Left kidney (tissue), 2 donors: ENCODE measurements around the gene STAT5A. TPM values are rescaled to one million over a fixed set of nuclear protein-coding genes. Genes with fewer than 3 reads are reported as not detected.
"Not testable (repeated sequence)": the region's sequence is repeated elsewhere in the genome, so short reads cannot be mapped to it uniquely, and the experiment has no call there.

Experiments
- DNase-seq: peaks from one replicate; pipeline ENCODE4 v3.0.0-alpha.2; 2013
- polyA plus RNA-seq: library from polyadenylated mRNA; unstranded; fragments of 120-200 nt; gene quantifications from one replicate; pipeline ENCODE4 v1.2.1, GENCODE V29; 2013; ENCODE audit not compliant: insufficient read length

Gene STAT5A
- polyA plus RNA-seq, 1 donor = 5.0 TPM

DNA sequence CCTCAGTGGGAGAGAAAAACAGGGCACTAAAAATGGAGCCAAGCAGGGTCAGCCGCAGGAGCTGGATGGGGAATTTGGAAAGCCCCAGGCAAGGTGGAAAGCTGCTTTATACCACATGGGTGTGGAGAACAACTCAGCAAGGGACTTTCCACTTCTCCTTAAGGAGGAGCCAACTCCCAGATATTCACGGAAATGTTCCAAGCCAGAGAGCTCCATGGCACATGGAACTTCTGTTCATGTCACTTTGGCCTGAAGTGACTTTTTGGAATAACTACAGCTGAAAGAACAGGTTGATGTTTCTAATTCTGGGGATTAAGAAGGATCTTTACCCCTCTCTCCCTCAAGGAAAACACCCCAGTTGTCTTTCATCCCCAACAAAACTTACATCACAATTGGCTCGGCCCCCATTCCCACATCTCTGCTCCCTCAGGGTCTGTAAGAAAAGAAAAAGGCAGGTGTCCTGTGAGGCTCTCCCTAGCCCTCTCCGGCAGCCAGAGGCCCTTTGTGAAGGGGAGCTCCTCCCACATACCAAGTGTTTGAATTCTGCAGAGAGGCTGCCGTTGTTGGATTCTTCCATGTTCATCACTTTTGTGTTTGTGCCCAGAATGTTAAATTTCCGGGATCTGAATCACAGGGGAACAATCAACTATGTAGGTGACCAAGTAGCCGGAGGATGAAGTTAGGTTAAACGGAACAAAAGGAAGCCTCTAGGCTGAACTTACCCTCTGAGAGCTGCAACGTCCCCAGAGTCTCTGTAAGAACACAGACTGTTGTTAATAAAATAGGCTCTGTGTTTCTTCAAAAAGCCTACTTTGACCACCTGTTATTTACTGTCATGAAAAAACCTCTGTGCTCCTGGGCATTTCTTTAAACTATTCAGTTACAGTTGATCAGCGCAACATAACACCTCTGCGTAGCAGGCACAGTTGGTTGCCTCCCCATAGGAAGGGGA, 41.0 kb downstream of the STAT5A start:
- no peak for DNase-seq

- no peak for DNase-seq
Observed at GRCh38 chr17:42333053-42333452, 44.8 kb downstream of the STAT5A start.

DNA sequence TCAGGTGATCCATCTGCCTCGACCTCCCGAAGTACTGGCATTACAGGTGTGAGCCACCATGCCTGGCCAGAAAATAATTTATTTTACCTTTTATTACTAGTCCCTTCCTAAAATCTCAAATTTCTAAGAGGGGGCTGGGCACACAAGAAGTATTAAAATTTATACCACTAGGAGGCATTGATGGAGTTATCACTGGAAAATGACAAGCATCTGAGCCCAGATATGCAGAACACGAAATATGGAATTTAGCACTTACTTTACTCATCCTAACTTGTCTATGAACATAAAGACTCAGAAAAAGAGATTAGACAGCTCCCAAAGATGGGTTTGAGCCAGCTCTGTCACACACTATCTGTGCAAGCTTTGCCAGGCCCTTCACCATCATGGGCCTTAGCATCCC, 46.4 kb downstream of the STAT5A start:
- DNase-seq = no peak

GRCh38 chr17:42337442-42337841, 49.1 kb downstream of the STAT5A start:
- DNase-seq = no peak

DNA sequence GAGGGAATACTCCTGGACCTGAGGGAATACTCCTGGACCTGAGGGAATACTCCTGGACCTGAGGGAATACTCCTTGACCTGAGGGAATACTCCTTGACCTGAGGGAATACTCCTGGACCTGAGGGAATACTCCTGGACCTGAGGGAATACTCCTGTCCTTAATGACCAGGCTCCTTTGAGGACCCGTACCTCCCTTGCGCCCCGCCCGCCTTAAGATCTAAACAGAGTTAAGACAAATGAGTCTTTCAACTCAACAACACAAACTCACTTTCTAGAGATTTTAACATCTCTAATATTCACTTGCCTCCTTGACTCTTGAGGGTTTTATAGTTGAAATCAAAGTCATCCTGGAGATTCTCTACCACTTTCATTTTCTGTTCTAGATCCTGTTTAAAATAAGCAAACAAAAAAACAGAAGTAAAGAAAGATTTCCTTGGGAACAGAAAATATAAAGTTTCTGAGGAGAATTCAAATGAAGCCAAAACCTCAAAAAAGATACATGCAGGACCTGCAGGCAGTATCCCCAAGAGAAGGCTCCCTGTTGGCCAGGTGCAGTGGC, 50.2 kb downstream of the STAT5A start:
- no peak for DNase-seq

GRCh38 chr17:42339221-42339620, 50.9 kb downstream of the STAT5A start:
- no peak for DNase-seq

GRCh38 chr17:42340691-42341127, 52.4 kb downstream of the STAT5A start:
- no peak for DNase-seq

DNA sequence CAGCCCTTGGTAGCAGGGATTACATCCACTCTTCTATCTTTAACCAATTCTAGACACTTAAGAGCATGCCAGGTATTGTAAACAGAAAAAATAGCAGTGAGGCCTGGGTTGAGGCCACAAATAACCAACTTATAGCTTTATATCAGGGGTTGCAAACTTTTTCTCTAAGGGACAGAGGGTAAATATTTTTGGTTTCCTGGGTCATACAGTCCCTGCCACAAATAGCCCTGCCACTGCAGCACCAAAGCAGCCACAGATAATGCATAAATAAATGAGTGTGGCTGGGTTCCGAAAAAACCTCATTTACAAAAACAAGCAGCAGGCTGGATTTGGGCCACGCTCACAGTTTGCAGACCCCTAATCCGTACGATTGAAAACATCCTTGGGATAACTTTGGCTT, 53.3 kb downstream of the STAT5A start:
- no peak for DNase-seq

- DNase-seq = no peak
Observed at GRCh38 chr17:42342242-42343008, 54.1 kb downstream of the STAT5A start.

DNA sequence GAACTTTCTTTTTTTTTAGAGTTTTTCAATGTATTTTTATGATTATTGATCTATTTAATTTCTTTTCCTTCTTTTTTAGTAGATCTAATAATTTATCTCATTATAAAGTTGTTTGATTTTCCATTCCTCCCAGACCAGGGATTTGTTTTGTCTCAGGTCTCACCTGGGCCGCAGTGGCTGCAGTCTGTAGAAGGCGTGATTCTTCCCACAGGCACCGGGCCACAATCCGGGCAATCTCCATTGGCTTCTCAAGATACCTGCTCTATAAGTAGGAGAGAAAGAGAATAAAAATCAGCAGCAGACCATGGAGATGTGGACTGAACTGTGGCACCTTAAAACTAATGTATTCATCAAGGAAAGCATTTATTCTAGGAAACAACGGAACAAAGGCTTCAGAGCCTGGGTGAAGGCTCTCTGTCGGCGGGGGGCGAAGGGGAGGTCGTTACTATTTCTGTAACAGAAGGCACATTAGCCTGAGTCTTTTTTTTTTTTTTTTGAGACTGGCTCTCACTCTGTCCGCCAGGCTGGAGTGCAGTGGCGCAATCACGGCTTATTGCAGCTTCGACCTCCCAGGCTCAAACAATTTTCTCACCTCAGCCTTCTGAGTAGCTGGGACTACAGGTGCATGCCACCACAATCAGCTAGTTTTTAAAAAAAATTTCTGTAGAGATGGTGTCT, 57.2 kb downstream of the STAT5A start:
- no peak for DNase-seq

DNA sequence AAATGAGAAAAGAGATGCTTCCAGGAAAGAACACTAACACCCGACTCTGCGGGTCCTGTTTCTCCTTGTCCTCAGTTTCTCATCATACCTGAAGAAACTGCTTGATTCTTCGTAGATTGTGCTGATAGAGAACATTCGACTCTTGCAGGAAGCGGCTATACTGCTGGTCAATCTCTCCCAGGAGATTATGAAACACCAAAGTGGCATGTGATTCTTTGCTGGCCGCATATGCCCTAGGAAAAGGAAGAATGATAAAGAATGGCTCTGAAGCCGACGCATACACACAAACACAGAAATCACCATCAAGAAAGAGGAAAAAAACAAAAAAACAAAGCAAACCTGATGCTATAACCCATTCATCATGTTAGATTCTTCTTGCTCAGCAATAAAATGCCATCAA, 58.2 kb downstream of the STAT5A start:
- no peak for DNase-seq

DNA sequence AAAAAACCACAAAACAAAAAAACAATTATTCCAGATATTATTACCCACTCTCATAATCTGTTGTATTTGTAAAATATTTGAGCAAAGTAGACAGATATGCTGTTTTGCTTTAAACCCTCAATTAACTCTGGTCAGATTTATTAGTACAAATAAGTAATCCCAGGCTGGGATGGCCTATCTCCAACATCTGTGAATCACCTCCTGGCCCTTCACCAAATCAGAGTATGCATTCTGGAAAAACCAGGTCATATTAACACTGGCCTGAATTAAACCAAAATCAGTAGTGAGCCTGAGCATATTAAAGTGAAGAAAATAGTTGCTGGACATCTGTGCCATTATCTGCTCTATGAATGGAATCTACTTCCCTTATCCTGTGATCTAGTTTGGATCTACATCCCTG, 58.9 kb downstream of the STAT5A start:
- no peak for DNase-seq

- no peak for DNase-seq
Observed at GRCh38 chr17:42347606-42348005, 59.3 kb downstream of the STAT5A start.

DNA sequence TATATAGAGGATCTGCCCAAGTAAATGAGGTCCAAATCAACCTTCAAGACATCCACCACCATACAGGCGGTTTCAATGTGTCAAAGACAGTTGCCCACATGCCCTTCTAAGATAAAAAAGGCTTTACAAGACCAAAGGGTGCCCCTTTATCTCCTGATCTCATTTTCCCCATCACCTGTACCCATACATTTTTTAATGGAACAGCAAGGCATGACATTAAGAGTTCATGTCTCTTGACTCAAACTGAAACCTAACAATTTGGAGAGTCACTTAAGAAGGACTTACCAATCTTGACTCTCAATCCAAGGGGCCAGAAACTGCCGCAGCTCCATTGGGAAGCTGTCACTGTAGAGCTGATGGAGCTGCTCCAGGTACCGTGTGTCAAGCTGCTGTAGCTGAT, 59.8 kb downstream of the STAT5A start:
- no peak for DNase-seq

- DNase-seq = no peak
Observed at GRCh38 chr17:42354956-42355843, 66.9 kb downstream of the STAT5A start.

- no peak for DNase-seq
Observed at GRCh38 chr17:42358434-42358833, 70.1 kb downstream of the STAT5A start.

DNA sequence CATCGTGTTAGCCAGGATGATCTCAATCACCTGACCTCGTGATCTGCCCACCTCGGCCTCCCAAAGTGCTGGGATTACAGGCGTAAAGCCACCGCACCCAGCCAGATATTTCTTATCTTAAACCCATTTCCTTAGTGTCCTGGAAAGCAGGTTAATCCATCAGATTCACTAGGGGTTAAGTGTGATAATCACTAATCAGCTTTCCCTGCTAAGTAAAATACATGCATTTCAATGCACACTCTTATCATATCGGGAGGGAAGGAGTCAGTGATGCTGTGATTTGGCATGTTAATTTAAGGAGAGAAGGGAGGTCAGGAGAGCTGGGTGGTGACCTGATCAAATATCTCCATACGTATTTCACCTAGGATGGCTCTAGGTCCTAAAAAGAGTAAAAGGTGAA, 70.8 kb downstream of the STAT5A start:
- no peak for DNase-seq

- not testable (repeated sequence) for DNase-seq
Observed at GRCh38 chr17:42360388-42360787, 72.1 kb downstream of the STAT5A start.
